Motor neuron (in vitro differentiated cells): ENCODE data around the gene MIF. TPM values are rescaled to one million over a fixed set of nuclear protein-coding genes. Genes with fewer than 3 reads are reported as not detected.
"Not testable (repeated sequence)": the region's sequence is repeated elsewhere in the genome, so short reads cannot be mapped to it uniquely, and the experiment has no call there.

ENCODE experiments used
- ATAC-seq, 8 experiments: fragments of 200-7000 bp; cut with Tn5 transposase; replicated peaks in 6 of 8; 2 replicates each; pipeline ENCODE4 v1.8.0; 2021; ENCODE audit warnings: mild to moderate bottlenecking in 8 of 8, moderate library complexity in 8 of 8
- H3K27ac ChIP-seq, 2 donors: fragments of 250-450 bp; sonication (Bioruptor Pico); 2 replicates each; pipeline ENCODE4 v1.9.0; 2021; ENCODE audit warnings: antibody characterized with exemption in 2 of 2, mild to moderate bottlenecking in 2 of 2, moderate library complexity in 1 of 2
- H3K4me1 ChIP-seq, 2 donors: fragments of 250-450 bp; sonication (Bioruptor Pico); replicated peaks in 1 of 2; 2 replicates each; pipeline ENCODE4 v1.6.1; 2021; ENCODE audit warnings: antibody characterized with exemption in 2 of 2, mild to moderate bottlenecking in 2 of 2, moderate library complexity in 1 of 2
- H3K4me3 ChIP-seq, 5 donors: fragments of 250-450 bp; sonication (Bioruptor Pico); 2 replicates each; pipeline ENCODE4 v1.9.0; 2021; ENCODE audit warnings: antibody characterized with exemption in 5 of 5, mild to moderate bottlenecking in 5 of 5, moderate library complexity in 4 of 5
- WGBS, 10 experiments: fragments of 450-650 bp; shearing (Covaris generic); methylation state at CpG; one replicate each; pipeline ENCODE4 v1.0.0; 2022; 5-methylcytosine and 5-hydroxymethylcytosine counted together
- in situ Hi-C, 9 experiments: fragments of 400-800 bp; cut with MboI; loops; one replicate each; pipeline ENCODE4 v1.15.0; 2021; ENCODE audit warnings: low sequenced_read_pairs in 9 of 9, low pct_unique_long_range_greater_than_20kb in 2 of 9; ENCODE audit not compliant: unreplicated experiment in 9 of 9
- total RNA-seq, 8 experiments: library from RNA; unstranded; fragments of 300-600 nt; gene quantifications; 2 replicates each; pipeline versions ENCODE4 v1.2.3 to v1.2.4, GENCODE V29; 2022

MIF gene
- total RNA-seq, 8 experiments from 2014 or later, result 658 to 944 (median 839) TPM

DNA sequence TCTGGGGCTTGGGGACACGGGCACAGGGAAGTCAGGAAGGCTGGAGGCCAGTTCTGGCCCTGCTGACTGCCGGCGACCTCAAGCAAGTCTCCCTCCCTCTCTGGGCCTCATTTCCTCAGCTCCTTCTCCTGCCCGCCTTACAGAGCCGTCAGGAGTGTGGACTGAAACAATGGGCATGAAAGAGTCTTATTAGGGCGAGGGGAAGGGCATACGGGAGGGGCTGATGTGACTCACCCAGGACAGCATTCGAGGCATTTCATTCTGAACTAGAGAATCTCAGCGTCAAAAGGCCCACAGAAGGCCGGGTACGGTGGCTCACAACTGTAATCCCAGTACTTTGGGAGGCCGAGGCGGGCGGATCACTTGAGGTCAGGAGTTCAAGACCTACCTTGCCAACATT is 46.0 kb downstream of the MIF start:
- ATAC-seq, result peak in 6 of 8 experiments; percentile 15 to 83 (median 36)
- H3K4me3 ChIP-seq, H3K27ac ChIP-seq, in situ Hi-C loops, H3K4me1 ChIP-seq: not testable (repeated sequence)
- WGBS, 10 experiments, result no CpG with 5 or more reads among the region's 14 CpGs

Other genes with a start within 250 kb of the MIF start
- gene RGL4, start 203.4 kb upstream of the MIF start, total RNA-seq, result 1 to 10 TPM in 2 of 8 experiments, under 1 TPM in 6; 0.33 to 2.1 (median 0.43) TPM
- gene ZNF70, start 143.3 kb upstream of the MIF start, total RNA-seq, result 10 to 100 TPM in 2 of 8 experiments, 1 to 10 TPM in 6; 5.7 to 11.1 (median 7.8) TPM
- 1 to 10 TPM in 3 of 8 experiments, under 1 TPM in 3, not detected in 2; 0.71 to 1.7 (median 1.1) TPM for gene VPREB3, start 140.0 kb upstream of the MIF start, total RNA-seq
- gene C22orf15, start 131.4 kb upstream of the MIF start, total RNA-seq, result 1 to 10 TPM in 6 of 8 experiments, under 1 TPM in 2; 0.15 to 5.1 (median 1.6) TPM
- 100 to 1,000 TPM in 2 of 8 experiments, 10 to 100 TPM in 6; 35.7 to 201 (median 54.1) TPM for gene CHCHD10, start 126.4 kb upstream of the MIF start, total RNA-seq
- gene MMP11, start 121.5 kb upstream of the MIF start, total RNA-seq, result 10 to 100 TPM in 3 of 8 experiments, 1 to 10 TPM in 5; 1.4 to 35.0 (median 8.2) TPM
- gene SMARCB1, start 107.4 kb upstream of the MIF start, total RNA-seq, result 100 to 1,000 TPM in 4 of 8 experiments, 10 to 100 TPM in 4; 58.9 to 177 (median 101) TPM
- 1 to 10 TPM in 5 of 8 experiments, under 1 TPM in 3; 0.54 to 9.5 (median 1.9) TPM for gene DERL3, start 55.4 kb upstream of the MIF start, total RNA-seq
- 10 to 100 TPM; 17.7 to 25.6 (median 22.3) TPM for gene SLC2A11, start 36.5 kb upstream of the MIF start, total RNA-seq
- 10 to 100 TPM in 1 of 8 experiments, 1 to 10 TPM in 3, under 1 TPM in 1, not detected in 3; 0.36 to 19.5 (median 3.3) TPM for gene GSTT2B, start 66.8 kb downstream of the MIF start, total RNA-seq
- gene DDTL, start 72.5 kb downstream of the MIF start, total RNA-seq, result 10 to 100 TPM in 1 of 8 experiments, 1 to 10 TPM in 7; 1.7 to 10.5 (median 2.7) TPM
- gene DDT, start 80.1 kb downstream of the MIF start, total RNA-seq, result 100 to 1,000 TPM in 7 of 8 experiments, 10 to 100 TPM in 1; 86.6 to 218 (median 126) TPM
- 1 to 10 TPM in 1 of 8 experiments, not detected in 7; 4.3 TPM for gene GSTT2, start 85.8 kb downstream of the MIF start, total RNA-seq
- gene GSTT4, start 111.1 kb downstream of the MIF start, total RNA-seq, result under 1 TPM in 2 of 8 experiments, not detected in 6; 0.05 to 0.62 TPM
- 10 to 100 TPM; 23.0 to 64.0 (median 43.3) TPM for gene CABIN1, start 116.9 kb downstream of the MIF start, total RNA-seq